Measurements from ENCODE around the gene ANKRD50. TPM values are rescaled to one million over a fixed set of nuclear protein-coding genes. Genes with fewer than 3 reads are reported as not detected.

The ANKRD50 gene
- total RNA-seq, 1 donor from 2014 or later, result 20.6 TPM

- Histone ChIP-seq H3K36me3 (no peaks in the 10 kb centered on the region), H3K27me3 (no peaks in the 10 kb centered on the region), H3K27ac (no peak overlapping the region), H3K4me3 (no peak overlapping the region), H3K4me1 (no peaks in the 10 kb centered on the region), H3K9me3 (no peaks in the 10 kb centered on the region)
- intact Hi-C loops (cut with DNase I), result no loop called here
- DNase-seq (ENCODE audit: extremely low spot score in 2 of 2), result no peak
- TF ChIP-seq POLR2A (IDR thresholded peaks at IDR 0.05) (no peak), POLR2AphosphoS5 (IDR thresholded peaks at IDR 0.05; ENCODE audit: insufficient read depth in 1 of 2, low read depth in 1 of 2) (no peak)
- TF ChIP-seq, protein P1, sequence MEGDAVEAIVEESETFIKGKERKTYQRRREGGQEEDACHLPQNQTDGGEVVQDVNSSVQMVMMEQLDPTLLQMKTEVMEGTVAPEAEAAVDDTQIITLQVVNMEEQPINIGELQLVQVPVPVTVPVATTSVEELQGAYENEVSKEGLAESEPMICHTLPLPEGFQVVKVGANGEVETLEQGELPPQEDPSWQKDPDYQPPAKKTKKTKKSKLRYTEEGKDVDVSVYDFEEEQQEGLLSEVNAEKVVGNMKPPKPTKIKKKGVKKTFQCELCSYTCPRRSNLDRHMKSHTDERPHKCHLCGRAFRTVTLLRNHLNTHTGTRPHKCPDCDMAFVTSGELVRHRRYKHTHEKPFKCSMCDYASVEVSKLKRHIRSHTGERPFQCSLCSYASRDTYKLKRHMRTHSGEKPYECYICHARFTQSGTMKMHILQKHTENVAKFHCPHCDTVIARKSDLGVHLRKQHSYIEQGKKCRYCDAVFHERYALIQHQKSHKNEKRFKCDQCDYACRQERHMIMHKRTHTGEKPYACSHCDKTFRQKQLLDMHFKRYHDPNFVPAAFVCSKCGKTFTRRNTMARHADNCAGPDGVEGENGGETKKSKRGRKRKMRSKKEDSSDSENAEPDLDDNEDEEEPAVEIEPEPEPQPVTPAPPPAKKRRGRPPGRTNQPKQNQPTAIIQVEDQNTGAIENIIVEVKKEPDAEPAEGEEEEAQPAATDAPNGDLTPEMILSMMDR (IDR thresholded peaks at IDR 0.05), result no peak
These were observed 26.5 kb upstream of the ANKRD50 start for GRCh38 chr4:124738994-124739393.

DNA sequence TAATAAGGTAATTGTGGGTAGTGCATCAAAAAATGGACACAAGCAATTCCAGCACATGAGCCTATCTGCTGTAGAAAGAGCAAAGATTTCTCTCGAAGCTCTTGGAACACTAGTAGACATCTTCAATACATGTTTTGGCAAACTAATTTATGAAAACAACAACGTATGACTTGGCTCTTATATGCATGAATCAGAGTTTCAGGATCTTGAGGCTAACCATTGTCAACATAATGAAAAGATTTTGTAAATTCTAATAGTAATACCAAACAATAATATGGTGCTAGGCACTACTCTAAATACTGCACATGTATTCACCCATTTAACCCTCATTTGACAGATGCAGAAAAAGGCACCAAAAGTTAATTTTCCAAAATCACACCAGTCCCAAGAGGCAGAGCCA lies 25.1 kb upstream of the ANKRD50 start:
- Histone ChIP-seq H3K36me3 (no peaks in the 10 kb centered on the region), H3K9me3 (no peaks in the 10 kb centered on the region), H3K27me3 (no peaks in the 10 kb centered on the region), H3K27ac (no peak overlapping the region), H3K4me3 (no peak overlapping the region), H3K4me1 (no peaks in the 10 kb centered on the region)
- no peak for TF ChIP-seq POLR2AphosphoS5 (IDR thresholded peaks at IDR 0.05; ENCODE audit: insufficient read depth in 1 of 2, low read depth in 1 of 2)
- TF ChIP-seq, protein P1 (IDR thresholded peaks at IDR 0.05), result no peak
- TF ChIP-seq POLR2A (IDR thresholded peaks at IDR 0.05), result no peak
- intact Hi-C loops (cut with DNase I), result no loop called here
- no peak for DNase-seq (ENCODE audit: extremely low spot score in 2 of 2)

GRCh38 chr4:124736526-124736925 lies 24.0 kb upstream of the ANKRD50 start:
- TF ChIP-seq POLR2A (IDR thresholded peaks at IDR 0.05) (no peak), POLR2AphosphoS5 (IDR thresholded peaks at IDR 0.05; ENCODE audit: insufficient read depth in 1 of 2, low read depth in 1 of 2) (no peak)
- TF ChIP-seq, protein P1 (IDR thresholded peaks at IDR 0.05), result no peak
- Histone ChIP-seq H3K36me3 (no peaks in the 10 kb centered on the region), H3K9me3 (no peaks in the 10 kb centered on the region), H3K4me1 (no peaks in the 10 kb centered on the region), H3K4me3 (no peak overlapping the region), H3K27ac (no peak overlapping the region), H3K27me3 (no peaks in the 10 kb centered on the region)
- intact Hi-C loops (cut with DNase I), result no loop called here
- DNase-seq (ENCODE audit: extremely low spot score in 2 of 2), result no peak

DNA sequence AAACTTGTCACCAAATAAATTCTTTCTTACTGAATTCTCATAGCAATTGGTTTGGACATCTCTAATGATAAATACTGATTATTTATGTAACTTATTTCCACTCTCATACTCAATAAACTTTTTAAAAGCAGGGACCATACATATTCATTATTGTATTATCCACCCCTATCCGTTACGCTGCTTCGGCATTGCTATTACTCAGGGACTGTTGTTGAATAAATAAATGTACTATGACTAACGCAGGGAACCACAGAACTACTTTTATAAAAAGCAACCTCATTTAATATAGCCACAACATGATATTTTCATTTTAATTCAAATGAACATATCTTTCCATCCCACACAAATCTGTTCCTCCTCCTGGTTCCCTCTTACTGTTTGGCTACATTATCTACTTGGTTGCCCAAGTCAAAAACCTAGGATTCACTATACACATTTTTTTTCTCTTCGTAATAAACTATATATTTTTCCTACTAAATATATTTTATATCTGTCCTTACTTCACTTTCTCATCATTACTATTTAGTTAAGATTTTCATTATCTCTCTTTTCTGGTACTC lies 14.9 kb upstream of the ANKRD50 start:
- intact Hi-C loops (cut with DNase I), result no loop called here
- H3K27me3 ChIP-seq, result no peaks in the 10 kb centered on the region
- H3K4me1 ChIP-seq, result no peaks in the 10 kb centered on the region
- no peak for DNase-seq (ENCODE audit: extremely low spot score in 2 of 2)
- H3K27ac ChIP-seq, result no peak overlapping the region
- H3K36me3 ChIP-seq, result no peaks in the 10 kb centered on the region
- no peak overlapping the region for H3K4me3 ChIP-seq
- TF ChIP-seq POLR2AphosphoS5 (IDR thresholded peaks at IDR 0.05; ENCODE audit: insufficient read depth in 1 of 2, low read depth in 1 of 2) (no peak), POLR2A (IDR thresholded peaks at IDR 0.05) (no peak)
- TF ChIP-seq, protein P1 (IDR thresholded peaks at IDR 0.05), result no peak
- no peaks in the 10 kb centered on the region for H3K9me3 ChIP-seq

DNA sequence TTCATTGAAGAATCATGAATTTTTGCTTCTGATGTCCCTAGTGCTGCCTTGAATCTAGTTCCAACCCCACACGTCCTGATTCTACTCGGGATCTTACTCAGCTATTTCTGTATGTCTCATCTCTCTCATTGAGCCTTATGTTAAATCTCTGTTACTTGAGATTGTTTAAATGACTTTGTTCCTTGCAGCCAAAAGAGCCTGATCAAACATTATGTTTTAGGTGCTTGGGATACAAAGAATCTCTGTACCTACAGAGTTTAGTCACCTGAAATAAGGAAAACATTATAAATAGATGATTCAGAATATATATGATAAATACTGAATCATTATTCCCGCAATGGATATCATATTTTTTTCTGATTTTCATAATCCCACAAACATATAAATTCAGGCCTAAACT lies 13.7 kb upstream of the ANKRD50 start:
- no peak overlapping the region for H3K4me3 ChIP-seq
- H3K4me1 ChIP-seq, result no peaks in the 10 kb centered on the region
- H3K27ac ChIP-seq, result no peak overlapping the region
- intact Hi-C loops (cut with DNase I), result no loop called here
- no peaks in the 10 kb centered on the region for H3K27me3 ChIP-seq
- no peak for TF ChIP-seq POLR2AphosphoS5 (IDR thresholded peaks at IDR 0.05; ENCODE audit: insufficient read depth in 1 of 2, low read depth in 1 of 2)
- TF ChIP-seq, protein P1 (IDR thresholded peaks at IDR 0.05), result no peak
- TF ChIP-seq POLR2A (IDR thresholded peaks at IDR 0.05), result no peak
- H3K36me3 ChIP-seq, result no peaks in the 10 kb centered on the region
- H3K9me3 ChIP-seq, result no peaks in the 10 kb centered on the region
- DNase-seq (ENCODE audit: extremely low spot score in 2 of 2), result no peak

Data from vagina (tissue), 2 donors.